LNCaP clone FGC (cell line): ENCODE data around the gene RFX2.

Experiments used
- DNase-seq: peaks from one replicate; pipeline ENCODE4 v3.0.0-alpha.2; 2011; ENCODE audit warnings: low read depth
- H3K4me3 ChIP-seq: 2 replicates; pipeline ENCODE4 v1.5.1; 2011; ENCODE audit warnings: mild to moderate bottlenecking, low read depth, low read length, control low read depth
- CTCF ChIP-seq: IDR thresholded peaks from 2 replicates; pipeline ENCODE4 v1.5.1; 2012; ENCODE audit warnings: mild to moderate bottlenecking; ENCODE audit not compliant: control insufficient read depth, insufficient read depth; ENCODE audit errors: extremely low read depth

Gene RFX2

GRCh38 chr19:6110360-6110977 is at the start of gene RFX2:
Gene RFX2, minus strand, starts transcription at chr19:6110500. Its CDS starts 63,004 bp downstream, at chr19:6047496.
- peak; percentile 95 for DNase-seq
- no peak for TF ChIP-seq CTCF
- H3K4me3 ChIP-seq, result peak within 1 kb of the TSS; percentile 58

- DNase-seq, result no peak
- H3K4me3 ChIP-seq, result no peak overlapping the region
- TF ChIP-seq CTCF, result no peak
Observed at GRCh38 chr19:6156033-6156432, 45.7 kb upstream of the RFX2 start.

- TF ChIP-seq CTCF, result no peak
- no peak for DNase-seq
- H3K4me3 ChIP-seq, result no peak overlapping the region
Observed at GRCh38 chr19:6150289-6150688, 40.0 kb upstream of the RFX2 start.

- no peak for TF ChIP-seq CTCF
- H3K4me3 ChIP-seq, result no peak overlapping the region
- DNase-seq, result no peak
Observed at GRCh38 chr19:6141217-6141616, 30.9 kb upstream of the RFX2 start.

GRCh38 chr19:6138511-6138910 is 28.2 kb upstream of the RFX2 start:
- no peak overlapping the region for H3K4me3 ChIP-seq
- DNase-seq, result no peak
- TF ChIP-seq CTCF, result no peak

GRCh38 chr19:6138066-6138465 is 27.8 kb upstream of the RFX2 start:
- TF ChIP-seq CTCF, result no peak
- no peak for DNase-seq
- no peak overlapping the region for H3K4me3 ChIP-seq

GRCh38 chr19:6133231-6133630 is 22.9 kb upstream of the RFX2 start:
- no peak for DNase-seq
- H3K4me3 ChIP-seq, result no peak overlapping the region
- TF ChIP-seq CTCF, result no peak
